CD14-positive monocyte (primary cell): ENCODE measurements around the gene UCHL1. TPM values are rescaled to one million over a fixed set of nuclear protein-coding genes. Genes with fewer than 3 reads are reported as not detected.
"Not testable (repeated sequence)": the region's sequence is repeated elsewhere in the genome, so short reads cannot be mapped to it uniquely, and the experiment has no call there.

ENCODE experiments used
- DNase-seq, 3 donors: peaks; one replicate each; pipeline ENCODE4 v3.0.0-alpha.2; 2011 to 2022
- H2AFZ ChIP-seq: 2 replicates; pipeline ENCODE4 v1.6.0; 2012; ENCODE audit warnings: mild to moderate bottlenecking, low read depth, low read length, inconsistent platforms; ENCODE audit not compliant: insufficient read depth, poor library complexity, severe bottlenecking
- H3K27ac ChIP-seq, 2 donors: 1 replicate in 1 of 2; 2 replicates in 1 of 2; pipeline ENCODE4 v1.5.1; 2012 to 2013; ENCODE audit warnings: low read length in 2 of 2, control low read depth in 1 of 2, inconsistent platforms in 1 of 2, low read depth in 1 of 2, mild to moderate bottlenecking in 1 of 2
- H3K27me3 ChIP-seq, 2 donors: one replicate each; pipeline versions ENCODE4 v1.6.0 to v1.6.1; 2011 to 2013; ENCODE audit warnings: low read length in 2 of 2; ENCODE audit not compliant: control insufficient read depth in 2 of 2, insufficient read depth in 2 of 2
- H3K36me3 ChIP-seq, 2 donors: replicated peaks in 1 of 2; 1 replicate in 1 of 2; 2 replicates in 1 of 2; pipeline versions ENCODE4 v1.5.1 to v1.6.1; 2012 to 2013; ENCODE audit warnings: low read length in 2 of 2, control low read depth in 1 of 2, inconsistent platforms in 1 of 2, mild to moderate bottlenecking in 1 of 2; ENCODE audit not compliant: insufficient read depth in 2 of 2, control insufficient read depth in 1 of 2
- H3K4me1 ChIP-seq, 2 donors: 1 replicate in 1 of 2; 2 replicates in 1 of 2; pipeline versions ENCODE4 v1.5.1 to v1.6.1; 2012 to 2013; ENCODE audit warnings: low read length in 2 of 2, control low read depth in 1 of 2, inconsistent platforms in 1 of 2, mild to moderate bottlenecking in 1 of 2, moderate library complexity in 1 of 2; ENCODE audit not compliant: insufficient read depth in 2 of 2, control insufficient read depth in 1 of 2
- H3K4me2 ChIP-seq: replicated peaks from 2 replicates; pipeline ENCODE3; 2012; ENCODE audit warnings: low read length, moderate library complexity, mild to moderate bottlenecking; ENCODE audit not compliant: poor library complexity, severe bottlenecking; ENCODE audit errors: extremely low read depth
- H3K4me3 ChIP-seq, 3 experiments: fragments of 200-600 bp in 1 of 3; sonication (generic) in 1 of 3; replicated peaks in 1 of 3; 1 replicate in 2 of 3; 2 replicates in 1 of 3; pipeline ENCODE4 v1.5.1; 2011 to 2013; ENCODE audit warnings: low read length in 3 of 3, mild to moderate bottlenecking in 3 of 3, control low read depth in 2 of 3, low read depth in 2 of 3, inconsistent platforms in 1 of 3, moderate library complexity in 1 of 3
- H3K79me2 ChIP-seq: 2 replicates; pipeline ENCODE4 v1.6.0; 2012; ENCODE audit warnings: mild to moderate bottlenecking, control low read depth, inconsistent platforms, low read length, moderate library complexity; ENCODE audit not compliant: insufficient read depth
- H3K9ac ChIP-seq: 2 replicates; pipeline ENCODE4 v1.6.0; 2017; ENCODE audit warnings: low read length, mild to moderate bottlenecking; ENCODE audit not compliant: insufficient read depth, poor library complexity, severe bottlenecking
- H3K9me3 ChIP-seq, 2 donors: replicated peaks in 1 of 2; 1 replicate in 1 of 2; 2 replicates in 1 of 2; pipeline versions ENCODE4 v1.5.1 to v1.6.1; 2012 to 2013; ENCODE audit warnings: low read length in 2 of 2, control low read depth in 1 of 2; ENCODE audit not compliant: control insufficient read depth in 1 of 2, insufficient read depth in 1 of 2
- H4K20me1 ChIP-seq: 2 replicates; pipeline ENCODE4 v1.6.0; 2012; ENCODE audit warnings: mild to moderate bottlenecking, low read length, control low read depth, moderate library complexity; ENCODE audit not compliant: insufficient read depth
- H3K27ac Mint-ChIP-seq, 7 donors: one replicate each; pipeline ENCODE4 v1.8.0; 2020; ENCODE audit warnings: mild to moderate bottlenecking in 7 of 7, mixed read lengths in 7 of 7, moderate library complexity in 6 of 7, inconsistent platforms in 2 of 7
- H3K27me3 Mint-ChIP-seq, 3 donors: one replicate each; pipeline ENCODE4 v1.8.0; 2021 to 2022; ENCODE audit warnings: low read depth in 3 of 3, mild to moderate bottlenecking in 3 of 3, mixed read lengths in 3 of 3, moderate library complexity in 3 of 3, inconsistent platforms in 1 of 3
- H3K36me3 Mint-ChIP-seq, 2 donors: one replicate each; pipeline ENCODE4 v1.8.0; 2020; ENCODE audit warnings: mixed read lengths in 2 of 2, inconsistent platforms in 1 of 2, mild to moderate bottlenecking in 1 of 2
- H3K4me1 Mint-ChIP-seq: one replicate; pipeline ENCODE4 v1.8.0; 2020; ENCODE audit warnings: mild to moderate bottlenecking, mixed read lengths
- H3K4me3 Mint-ChIP-seq, 2 donors: one replicate each; pipeline ENCODE4 v1.8.0; 2020; ENCODE audit warnings: mild to moderate bottlenecking in 2 of 2, mixed read lengths in 2 of 2, moderate library complexity in 1 of 2
- H3K9me3 Mint-ChIP-seq, 7 donors: one replicate each; pipeline ENCODE4 v1.8.0; 2020 to 2022; ENCODE audit warnings: mixed read lengths in 7 of 7, mild to moderate bottlenecking in 6 of 7, moderate library complexity in 6 of 7, inconsistent platforms in 2 of 7
- CTCF ChIP-seq: fragments of 200-600 bp; IDR thresholded peaks from one replicate; pipeline ENCODE4 v1.8.0; 2022; ENCODE audit warnings: antibody characterized with exemption, mild to moderate bottlenecking
- WGBS: methylation state at CpG from one replicate; pipeline ENCODE4 v1.1.5; 2013; ENCODE audit warnings: missing lambda C conversion rate; ENCODE audit not compliant: insufficient coverage; 5-methylcytosine and 5-hydroxymethylcytosine counted together
- intact Hi-C, 2 donors: fragments of 100-400 bp; cut with micrococcal nuclease; formaldehyde crosslinking; loops; one replicate each; pipeline versions ENCODE4 v1.15.0 to v1.15.1; 2023
- polyA plus RNA-seq, 3 donors: library from polyadenylated mRNA; depleted of rRNA in 1 of 3; unstranded in 2 of 3; stranded (reverse) in 1 of 3; fragments of 300-500 nt in 2 of 3; fragments of >200 nt in 1 of 3; fragmentation: Illumina TruSeq in 2 of 3; gene quantifications; 1 replicate in 2 of 3; 2 replicates in 1 of 3; pipeline ENCODE4 v1.2.3, GENCODE V29; 2012 to 2021

Gene UCHL1
- polyA plus RNA-seq, 3 donors = not detected

- no peak overlapping the region for H3K9ac ChIP-seq
- intact Hi-C loops = no loop called here
- H3K27me3 ChIP-seq = no peaks in the 10 kb centered on the region
- Mint-ChIP-seq H3K27me3 (peaks cover 1 to 6% (median 2%) of the 10 kb centered on the region in 3 donors), H3K36me3 (no peaks in the 10 kb centered on the region), H3K9me3 (no peaks in the 10 kb centered on the region), H3K4me3 (no peak overlapping the region), H3K27ac (no peak overlapping the region), H3K4me1 (no peaks in the 10 kb centered on the region)
- no peaks in the 10 kb centered on the region for H3K9me3 ChIP-seq
- TF ChIP-seq CTCF = no peak
- no peak for DNase-seq
- H3K4me3 ChIP-seq = no peak overlapping the region
- H3K79me2 ChIP-seq = no peaks in the 10 kb centered on the region
- H3K27ac ChIP-seq = no peak overlapping the region
- no peaks in the 10 kb centered on the region for H4K20me1 ChIP-seq
- no peak overlapping the region for H2AFZ ChIP-seq
- H3K4me2 ChIP-seq = no peak overlapping the region
- H3K4me1 ChIP-seq = no peaks in the 10 kb centered on the region
- no peaks in the 10 kb centered on the region for H3K36me3 ChIP-seq
Measured at GRCh38 chr4:41269682-41270081, 13.0 kb downstream of the UCHL1 start.

GRCh38 chr4:41275931-41276330, 19.2 kb downstream of the UCHL1 start:
- H3K36me3 Mint-ChIP-seq, H3K9me3 ChIP-seq, H3K27ac ChIP-seq, DNase-seq, H3K4me3 Mint-ChIP-seq, H3K27me3 Mint-ChIP-seq, H4K20me1 ChIP-seq, H3K4me1 Mint-ChIP-seq, H3K4me1 ChIP-seq, H3K36me3 ChIP-seq, H3K4me2 ChIP-seq, H3K9ac ChIP-seq, H3K79me2 ChIP-seq, H3K27ac Mint-ChIP-seq, intact Hi-C loops, H2AFZ ChIP-seq, H3K27me3 ChIP-seq, H3K4me3 ChIP-seq: not testable (repeated sequence)
- WGBS = 96% methylated on average over 4 of the region's 13 CpGs
- peaks cover 0 to 10% (median 2%) of the 10 kb centered on the region in 7 donors for H3K9me3 Mint-ChIP-seq
